Measurements from ENCODE around the gene SHC3.

SHC3 gene

DNA sequence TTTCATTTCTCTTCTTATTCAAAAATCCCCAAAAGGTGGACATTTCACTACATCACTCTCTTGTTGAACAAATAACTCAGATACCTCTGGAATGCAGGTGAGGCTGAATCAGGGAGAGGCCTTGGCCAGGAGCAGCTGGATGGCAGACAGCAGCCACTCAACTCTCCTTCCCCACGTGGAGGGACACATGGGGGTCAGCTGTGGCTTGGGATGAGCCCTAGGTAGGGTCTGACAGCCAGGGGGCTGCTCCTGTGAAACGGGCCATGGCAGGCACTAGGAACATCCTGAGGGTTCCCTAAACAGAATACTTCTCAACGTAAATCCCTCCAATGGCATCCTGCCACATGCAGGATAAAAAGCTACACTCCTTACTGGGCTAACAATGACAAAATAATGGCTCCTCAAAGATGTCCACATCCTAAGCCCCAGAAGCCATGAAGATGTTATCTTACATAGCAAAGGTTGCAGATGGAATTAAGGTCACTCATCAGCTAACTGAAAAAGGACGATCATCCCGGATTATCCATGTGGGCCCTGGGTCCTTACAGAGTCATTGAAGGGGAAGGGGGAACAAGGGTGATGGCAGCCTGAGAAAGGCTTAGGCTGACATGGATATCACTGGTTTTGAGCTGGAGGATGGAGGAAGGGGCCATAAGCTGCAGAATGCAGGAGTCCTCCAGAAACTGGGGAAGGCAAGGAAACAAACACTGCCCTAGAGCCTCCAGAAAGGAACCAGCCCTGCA lies 218.7 kb downstream of the SHC3 start:
- no peak for DNase-seq (ENCODE audit: low read depth, low spot score)

DNA sequence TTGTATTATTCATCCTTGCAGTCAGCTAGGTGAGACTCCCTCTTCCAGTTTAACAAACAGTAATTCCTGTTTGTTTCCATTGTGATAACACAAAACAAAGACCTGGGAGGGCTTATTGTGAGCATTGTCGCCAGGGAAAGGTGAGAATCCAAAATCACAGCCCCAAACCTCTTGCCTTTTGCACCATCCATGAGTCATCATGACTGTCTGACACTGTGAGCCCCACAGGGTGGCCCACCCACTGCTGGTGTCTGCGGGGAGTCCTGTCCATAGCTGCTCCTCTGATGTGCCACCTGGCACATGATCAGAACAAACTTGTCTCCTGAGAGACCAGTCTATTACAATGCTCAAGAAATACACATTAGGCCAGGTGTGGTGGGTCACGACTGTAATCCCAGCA lies 221.1 kb downstream of the SHC3 start:
- no peak for DNase-seq (ENCODE audit: low read depth, low spot score)

All from iPS DF 19.7 (cell line).